ENCODE results near the gene ABI3.

DNA sequence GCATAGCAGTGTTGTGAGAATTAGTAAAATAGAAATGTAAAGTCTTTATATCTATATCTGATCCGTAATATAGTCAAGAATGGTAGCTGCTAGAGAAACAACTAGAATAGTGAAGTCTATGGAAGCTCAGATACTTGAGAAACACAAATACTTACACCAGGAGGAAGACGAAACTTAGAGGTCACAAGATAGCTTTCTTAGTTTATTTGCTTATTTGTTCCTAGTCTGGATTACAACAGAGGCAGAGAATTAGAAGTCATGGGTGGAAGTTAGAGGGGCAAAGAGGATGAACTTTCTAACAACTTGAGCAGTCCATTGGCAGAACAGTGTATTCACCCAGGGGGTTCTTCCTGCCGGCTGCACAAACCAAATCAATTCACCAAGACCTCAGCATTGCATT, 14.0 kb upstream of the ABI3 start:
- TF ChIP-seq, protein P1, sequence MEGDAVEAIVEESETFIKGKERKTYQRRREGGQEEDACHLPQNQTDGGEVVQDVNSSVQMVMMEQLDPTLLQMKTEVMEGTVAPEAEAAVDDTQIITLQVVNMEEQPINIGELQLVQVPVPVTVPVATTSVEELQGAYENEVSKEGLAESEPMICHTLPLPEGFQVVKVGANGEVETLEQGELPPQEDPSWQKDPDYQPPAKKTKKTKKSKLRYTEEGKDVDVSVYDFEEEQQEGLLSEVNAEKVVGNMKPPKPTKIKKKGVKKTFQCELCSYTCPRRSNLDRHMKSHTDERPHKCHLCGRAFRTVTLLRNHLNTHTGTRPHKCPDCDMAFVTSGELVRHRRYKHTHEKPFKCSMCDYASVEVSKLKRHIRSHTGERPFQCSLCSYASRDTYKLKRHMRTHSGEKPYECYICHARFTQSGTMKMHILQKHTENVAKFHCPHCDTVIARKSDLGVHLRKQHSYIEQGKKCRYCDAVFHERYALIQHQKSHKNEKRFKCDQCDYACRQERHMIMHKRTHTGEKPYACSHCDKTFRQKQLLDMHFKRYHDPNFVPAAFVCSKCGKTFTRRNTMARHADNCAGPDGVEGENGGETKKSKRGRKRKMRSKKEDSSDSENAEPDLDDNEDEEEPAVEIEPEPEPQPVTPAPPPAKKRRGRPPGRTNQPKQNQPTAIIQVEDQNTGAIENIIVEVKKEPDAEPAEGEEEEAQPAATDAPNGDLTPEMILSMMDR (IDR thresholded peaks at IDR 0.05): no peak
- TF ChIP-seq POLR2A (IDR thresholded peaks at IDR 0.05) (no peak), POLR2AphosphoS5 (IDR thresholded peaks at IDR 0.05) (no peak)
